IPS-11a (cell line): ENCODE measurements around the gene TLN1.

Source experiments
- H3K4me3 ChIP-seq: one replicate; pipeline ENCODE4 v1.5.1; 2013; ENCODE audit warnings: low read depth, low read length, control low read depth

Gene TLN1

GRCh38 chr9:35669331-35670145, 62.5 kb downstream of the TLN1 start:
- no peak overlapping the region for H3K4me3 ChIP-seq

GRCh38 chr9:35667939-35668338, 64.1 kb downstream of the TLN1 start:
- H3K4me3 ChIP-seq, result no peak overlapping the region

GRCh38 chr9:35666549-35666948, 65.4 kb downstream of the TLN1 start:
- no peak overlapping the region for H3K4me3 ChIP-seq

DNA sequence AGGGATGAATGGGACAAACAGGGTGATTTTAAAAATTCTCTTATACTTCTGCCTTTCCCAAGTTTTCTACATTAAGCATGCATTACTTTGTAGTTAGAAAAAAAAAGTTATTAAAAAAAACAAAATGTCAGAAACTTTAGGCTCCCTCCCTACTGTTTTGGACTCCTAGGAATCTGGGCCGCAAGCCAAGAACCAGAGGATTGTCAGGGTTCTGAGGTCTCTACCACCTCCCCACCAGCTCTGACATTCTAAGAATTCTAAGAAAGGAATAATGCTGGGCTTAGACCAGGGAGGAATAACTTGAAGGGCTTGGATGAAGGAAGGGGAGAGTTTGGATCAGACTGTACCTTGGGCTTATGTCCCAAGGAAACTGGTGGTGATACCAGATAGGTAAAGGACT, 66.0 kb downstream of the TLN1 start:
- no peak overlapping the region for H3K4me3 ChIP-seq

- no peak overlapping the region for H3K4me3 ChIP-seq
Measured at GRCh38 chr9:35665471-35665818, 66.5 kb downstream of the TLN1 start.

DNA sequence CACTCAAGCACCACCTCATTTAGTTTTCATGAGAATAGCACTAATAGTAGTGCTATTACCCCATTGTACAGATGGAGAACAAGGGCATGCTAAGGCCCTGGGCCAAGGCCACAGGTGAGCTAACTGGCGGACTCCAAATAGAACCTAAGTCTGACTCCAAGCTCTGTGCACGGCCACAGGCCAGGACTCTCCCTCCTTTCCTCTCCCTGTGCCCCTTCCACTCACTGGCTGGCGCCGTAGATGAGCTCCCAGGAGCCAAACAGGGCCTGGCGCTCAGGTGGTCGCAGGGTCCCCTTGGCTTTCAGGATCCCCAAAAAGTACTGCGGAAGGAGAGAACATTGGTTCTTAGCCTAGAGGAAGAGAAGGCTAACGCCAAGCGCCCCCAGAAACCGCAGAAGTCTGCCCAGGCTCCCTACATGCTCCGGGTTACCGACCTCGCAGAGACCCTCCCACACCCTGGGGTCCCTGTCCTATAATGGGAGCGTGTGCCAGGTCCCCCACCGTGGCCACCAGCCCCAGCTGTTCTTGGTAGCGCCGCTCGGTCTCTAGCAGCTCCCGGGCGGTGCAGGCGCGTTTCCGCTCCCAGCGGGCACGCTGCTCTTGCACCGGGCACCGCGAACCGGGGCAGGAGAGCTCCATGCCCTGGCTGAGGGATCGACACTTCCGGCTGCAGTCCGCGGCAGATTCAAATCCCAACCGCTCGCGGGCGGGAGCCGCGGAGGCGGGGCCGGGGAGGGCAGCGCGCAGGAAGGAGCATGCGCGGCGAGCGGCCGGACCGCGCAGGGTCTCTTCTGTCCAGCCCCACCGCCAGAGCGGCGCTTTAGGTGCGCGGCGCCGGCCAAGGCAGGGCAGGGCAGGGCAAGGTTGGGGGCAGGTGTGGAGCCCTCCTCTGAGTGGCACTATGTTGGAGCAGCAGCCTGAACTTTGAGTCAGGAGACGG, 67.2 kb downstream of the TLN1 start, which contains the start of gene ARHGEF39:
Gene ARHGEF39 (minus strand): TSS at position 665 of the 940 bp plus-strand sequence. CDS start 26 bp downstream, at position 639.
- H3K4me3 ChIP-seq, result peak within 1 kb of the TSS; percentile 79

DNA sequence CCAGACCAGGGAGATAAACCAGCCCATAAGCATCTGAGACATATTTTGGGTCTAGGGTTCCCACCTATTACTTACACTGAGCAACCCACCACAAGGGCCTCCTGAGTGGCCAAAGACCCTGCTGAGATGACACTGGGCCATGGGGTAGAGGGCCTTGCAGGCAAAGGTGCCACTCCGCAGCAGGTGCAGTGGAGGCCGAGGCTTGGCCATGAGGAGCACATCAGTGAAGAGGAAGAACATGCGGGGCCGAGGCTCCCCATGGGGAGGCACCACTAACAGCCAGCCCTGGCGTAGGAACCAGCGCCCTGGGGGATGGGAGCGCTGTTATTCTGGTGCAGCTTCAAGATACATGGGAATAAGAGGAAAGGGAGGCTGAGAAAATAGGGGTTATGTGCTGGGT, 69.6 kb downstream of the TLN1 start:
- no peak overlapping the region for H3K4me3 ChIP-seq

DNA sequence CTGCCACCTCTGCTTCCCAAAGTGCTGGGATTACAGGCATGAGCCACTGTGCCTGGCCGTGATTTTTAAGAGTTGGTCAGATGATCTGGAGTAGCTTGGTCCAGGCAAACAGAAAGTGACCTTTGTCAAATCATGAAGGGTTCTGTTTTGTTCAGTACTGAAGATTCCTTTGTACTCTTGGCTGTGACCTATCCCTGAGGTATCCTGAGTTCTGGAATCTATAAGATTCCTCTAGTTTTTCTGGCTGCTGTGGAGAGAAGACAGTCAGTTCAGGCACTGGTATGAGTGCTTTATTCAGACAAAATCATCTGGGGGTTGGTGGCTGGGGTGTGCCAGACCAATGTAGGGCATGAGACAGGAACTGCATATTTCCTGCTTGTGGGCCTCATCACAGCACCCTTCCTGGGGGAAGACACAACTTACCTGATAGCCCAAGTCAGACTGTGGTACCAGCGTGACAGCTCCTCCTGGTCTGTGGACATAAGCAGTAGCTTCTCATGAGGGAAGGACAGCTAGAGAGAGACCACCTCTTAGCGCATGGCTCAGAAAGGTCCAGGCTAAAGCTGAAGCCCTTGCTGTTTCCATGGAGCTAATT, 70.1 kb downstream of the TLN1 start:
- H3K4me3 ChIP-seq, result no peak overlapping the region

GRCh38 chr9:35660966-35661415, 71.0 kb downstream of the TLN1 start:
- no peak overlapping the region for H3K4me3 ChIP-seq

- peak overlapping the region; percentile 85 for H3K4me3 ChIP-seq
Measured at GRCh38 chr9:35659340-35659739, 72.7 kb downstream of the TLN1 start.

DNA sequence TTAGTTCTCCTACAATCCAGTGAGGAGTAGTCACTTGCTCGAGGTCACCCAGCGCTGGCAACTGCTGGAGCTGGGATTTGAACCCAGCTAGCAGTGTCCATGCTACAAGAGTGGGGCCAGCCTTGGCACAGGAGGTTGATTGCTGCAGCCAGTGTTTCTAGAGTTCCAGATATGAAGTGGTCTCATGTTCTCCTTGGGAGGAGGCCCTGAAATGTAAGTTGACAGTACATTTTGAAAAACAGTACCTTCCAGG, 73.1 kb downstream of the TLN1 start:
- peak overlapping the region; percentile 85 for H3K4me3 ChIP-seq

DNA sequence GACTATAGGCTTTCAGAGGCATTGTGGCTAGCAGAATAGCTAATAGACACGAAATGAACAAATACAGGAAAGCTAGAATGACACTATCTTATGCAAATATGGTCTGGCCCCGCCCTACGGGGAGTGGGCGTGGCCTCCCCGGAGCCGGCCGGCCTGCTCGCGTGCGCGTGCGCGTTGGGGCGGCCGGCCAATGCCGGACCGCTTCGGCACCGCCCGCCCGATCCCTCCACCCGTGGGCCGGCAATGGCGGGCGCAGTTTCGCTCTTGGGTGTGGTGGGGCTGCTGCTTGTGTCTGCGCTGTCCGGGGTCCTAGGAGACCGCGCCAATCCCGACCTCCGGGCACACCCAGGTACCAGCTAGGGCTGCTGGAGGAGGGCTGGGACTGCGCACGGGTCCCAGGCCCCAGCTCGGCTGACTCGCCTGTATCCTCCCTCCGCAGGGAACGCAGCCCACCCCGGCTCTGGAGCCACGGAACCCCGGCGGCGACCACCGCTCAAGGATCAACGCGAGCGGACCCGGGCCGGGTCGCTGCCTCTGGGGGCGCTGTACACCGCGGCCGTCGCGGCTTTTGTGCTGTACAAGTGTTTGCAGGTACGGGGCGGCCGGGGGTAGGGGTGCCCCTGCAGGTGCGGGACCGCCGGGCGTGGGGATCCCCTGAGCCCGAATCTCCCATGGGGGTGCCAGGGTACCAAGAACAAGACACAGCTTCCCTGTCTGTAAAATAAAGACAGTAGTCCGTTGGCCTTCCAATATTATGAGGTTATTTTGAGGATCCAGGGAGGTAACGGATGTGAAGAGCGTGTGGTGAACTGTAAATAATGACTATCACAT, 73.6 kb downstream of the TLN1 start, which contains the start of gene CCDC107:
Gene CCDC107 (plus strand): TSS at position 156 of the 831 bp plus-strand sequence. CDS start 88 bp downstream, at position 244.
- peak within 1 kb of the TSS; percentile 85 for H3K4me3 ChIP-seq

DNA sequence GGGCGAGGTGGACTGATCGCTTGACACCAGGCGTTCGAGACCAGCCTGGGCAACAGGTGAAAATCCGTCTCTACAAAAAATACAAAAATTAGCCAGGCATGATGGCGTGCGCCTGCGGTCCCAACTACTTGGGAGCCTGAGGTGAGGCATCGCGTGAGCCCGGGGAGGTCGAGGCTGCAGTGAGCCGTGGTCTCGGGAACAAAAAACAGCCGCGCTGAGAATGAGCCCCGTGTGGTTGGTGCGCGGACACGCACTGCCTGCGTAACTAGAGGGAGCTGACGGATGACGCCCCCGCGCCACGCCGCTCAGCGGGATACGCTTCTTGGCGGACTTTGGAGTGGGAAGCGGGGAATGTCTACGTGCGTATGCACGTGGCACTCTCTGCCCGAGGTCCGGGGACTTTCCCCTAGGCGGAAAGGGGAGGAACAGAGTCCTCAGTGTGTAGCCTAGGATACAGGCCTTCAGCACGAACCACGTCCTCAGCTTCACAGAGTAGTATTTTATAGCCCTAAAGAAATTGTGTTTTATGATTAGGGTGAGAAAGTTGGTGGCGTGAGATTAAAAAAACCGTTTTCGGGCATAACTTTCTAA, 74.4 kb downstream of the TLN1 start, which contains the start of gene RMRP:
Gene RMRP (minus strand): TSS at position 474 of the 591 bp plus-strand sequence.
- peak within 1 kb of the TSS; percentile 85 for H3K4me3 ChIP-seq

DNA sequence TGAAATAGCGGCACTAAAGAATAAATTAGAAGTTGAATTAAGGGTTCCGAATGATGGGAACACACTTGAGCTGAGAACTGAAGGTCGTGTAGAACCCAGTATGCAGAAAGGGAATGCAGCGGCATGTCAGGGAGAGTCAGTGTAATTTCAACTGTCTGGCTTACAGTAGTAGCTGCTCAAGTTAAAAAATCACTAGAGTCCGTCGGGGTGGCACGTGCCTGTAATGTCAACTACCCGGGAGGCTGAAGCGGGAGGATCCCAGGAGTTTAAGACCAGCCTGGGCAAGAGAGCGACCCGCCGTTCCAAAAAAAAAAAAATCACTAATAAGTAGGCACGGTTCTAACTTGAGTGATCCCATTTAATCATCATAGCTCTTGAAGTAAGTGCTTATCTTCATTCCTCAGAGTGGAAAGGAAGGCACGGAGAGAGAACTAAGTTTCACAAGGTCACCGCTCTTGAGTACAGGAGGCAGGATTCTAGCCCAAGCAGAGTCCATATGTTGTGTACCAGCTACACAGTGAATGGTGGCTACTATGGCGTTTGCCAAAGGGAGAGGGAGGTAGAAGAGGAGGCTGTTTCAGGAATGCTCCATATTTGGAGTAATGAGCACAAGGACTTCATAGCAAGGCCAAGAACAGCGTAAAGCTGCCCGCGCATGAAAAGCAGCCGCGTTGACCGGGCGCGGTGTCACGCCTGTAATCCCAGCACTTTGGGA, 75.0 kb downstream of the TLN1 start:
- peak overlapping the region; percentile 33 for H3K4me3 ChIP-seq

DNA sequence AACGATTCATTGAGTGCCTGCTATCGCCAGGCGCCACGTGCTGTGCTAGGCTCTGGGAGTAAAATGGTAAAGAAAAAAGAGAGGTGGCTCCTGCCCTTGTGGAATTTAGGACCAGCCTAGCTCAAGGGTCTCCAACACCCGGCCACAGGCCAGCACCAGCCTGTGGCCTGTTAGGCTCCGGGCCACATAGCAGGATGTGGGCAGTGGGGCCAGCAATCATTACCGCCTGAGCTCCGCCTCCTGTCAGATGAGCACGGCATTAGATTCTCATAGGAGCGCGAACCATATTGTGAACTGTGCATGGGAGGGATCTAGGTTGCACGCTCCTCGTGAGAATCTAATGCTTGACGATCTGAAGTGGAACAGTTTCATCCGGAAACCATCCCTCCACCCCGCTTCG, 75.6 kb downstream of the TLN1 start:
- H3K4me3 ChIP-seq, result no peak overlapping the region

GRCh38 chr9:35653611-35654010, 78.4 kb downstream of the TLN1 start:
- H3K4me3 ChIP-seq, result no peak overlapping the region

DNA sequence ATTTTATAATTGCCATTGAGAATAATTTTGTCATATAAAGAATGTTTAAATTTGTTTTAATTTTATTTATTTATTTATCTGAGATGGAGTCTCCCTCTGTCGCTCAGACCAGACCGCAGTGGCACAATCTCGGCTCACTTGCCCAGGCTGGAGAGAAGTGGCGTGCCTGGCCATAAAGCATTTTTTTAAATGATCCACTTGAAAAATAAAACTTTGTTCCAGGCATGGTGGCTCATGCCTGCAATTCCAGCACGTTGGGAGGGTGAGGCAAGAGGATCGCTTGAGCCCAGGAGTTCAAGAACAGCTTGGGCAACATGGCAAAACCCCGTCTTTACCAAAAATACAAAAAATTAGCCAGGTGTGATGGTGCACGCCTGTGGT, 79.2 kb downstream of the TLN1 start:
- H3K4me3 ChIP-seq, result no peak overlapping the region

- H3K4me3 ChIP-seq, result no peak overlapping the region
Measured at GRCh38 chr9:35651956-35652828, 79.8 kb downstream of the TLN1 start.
